Vagina (tissue), 2 donors: ENCODE measurements around the gene SNX19.

Experiments used
- CTCF ChIP-seq, 3 experiments: fragments of 450-650 bp in 2 of 3; fragments of 200-600 bp in 1 of 3; sonication (generic) in 1 of 3; IDR thresholded peaks; one replicate each; pipeline ENCODE4 v1.5.1; 2017 to 2019; ENCODE audit warnings: antibody characterized with exemption in 3 of 3, mild to moderate bottlenecking in 2 of 3, moderate library complexity in 2 of 3
- POLR2AphosphoS5 ChIP-seq, 2 donors: sonication (generic); formaldehyde crosslinking; IDR thresholded peaks; one replicate each; pipeline ENCODE4 v1.9.0; 2017; ENCODE audit warnings: antibody characterized with exemption in 2 of 2, mild to moderate bottlenecking in 2 of 2, low read depth in 1 of 2; ENCODE audit not compliant: insufficient read depth in 1 of 2

GRCh38 chr11:130826572-130826971 is 89.7 kb downstream of the SNX19 start:
- TF ChIP-seq POLR2AphosphoS5 (IDR thresholded peaks at IDR 0.05; ENCODE audit: insufficient read depth in 1 of 2, low read depth in 1 of 2) (no peak), CTCF (IDR thresholded peaks at IDR 0.05) (no peak)
